PC-3 (cell line): ENCODE results near the gene TWIST2. TPM values are rescaled to one million over a fixed set of nuclear protein-coding genes. Genes with fewer than 3 reads are reported as not detected.
A peak's percentile ranks its signal among the peaks of the same experiment; 100 is the strongest.

Experiments used
- ATAC-seq: fragments of 200-7000 bp; cut with Tn5 transposase; 2 replicates; pipeline ENCODE4 v1.9.1; 2020; ENCODE audit warnings: mild to moderate bottlenecking, moderate library complexity
- BruUV-seq: library from RNA; stranded (reverse); fragments of 400-500 nt; replicated peaks from 2 replicates; lab custom pipeline; 2021; lab: Mats Ljungman, UMichigan
- CTCF ChIA-PET: fragments of 300-600 bp; sonication (Branson Sonifier 250); formaldehyde crosslinking; loops from one replicate; lab custom pipeline; 2022; ENCODE audit warnings: antibody characterized with exemption; lab: Charles Lee
- POLR2A ChIA-PET: fragments of 300-600 bp; sonication (Branson Sonifier 250); formaldehyde crosslinking; loops from one replicate; lab custom pipeline; 2022; ENCODE audit warnings: antibody characterized with exemption; ENCODE audit not compliant: unreplicated experiment; lab: Charles Lee
- DNase-seq: peaks from one replicate; pipeline ENCODE4 v3.0.0-alpha.2; 2015
- H2AFZ ChIP-seq: fragments of 300-600 bp; sonication (generic); 2 replicates; pipeline ENCODE4 v1.6.0; 2016; ENCODE audit warnings: antibody characterized with exemption, low read length
- H3F3A ChIP-seq: fragments of 300-600 bp; sonication (generic); one replicate; pipeline ENCODE4 v1.6.0; 2017; ENCODE audit warnings: antibody characterized with exemption, low read length, control low read depth, mild to moderate bottlenecking; ENCODE audit not compliant: unreplicated experiment
- H3K27ac ChIP-seq: fragments of 300-600 bp; sonication (generic); 2 replicates; pipeline ENCODE4 v1.5.1; 2016; ENCODE audit warnings: mild to moderate bottlenecking, low read length
- H3K27me3 ChIP-seq: fragments of 300-600 bp; sonication (generic); 2 replicates; pipeline ENCODE4 v1.6.1; 2016; ENCODE audit warnings: low read length, mixed read lengths
- H3K36me3 ChIP-seq: fragments of 300-600 bp; sonication (generic); 2 replicates; pipeline ENCODE4 v1.6.1; 2016; ENCODE audit warnings: low read depth, mixed run types, low read length, mixed read lengths
- H3K4me1 ChIP-seq: fragments of 300-600 bp; sonication (generic); 2 replicates; pipeline ENCODE4 v1.5.1; 2016; ENCODE audit warnings: low read length; ENCODE audit not compliant: insufficient read depth
- H3K4me2 ChIP-seq: fragments of 300-600 bp; sonication (generic); 2 replicates; pipeline ENCODE4 v1.6.0; 2016; ENCODE audit warnings: low read length
- H3K4me3 ChIP-seq: fragments of 300-600 bp; sonication (generic); 2 replicates; pipeline ENCODE4 v1.5.1; 2016; ENCODE audit warnings: mild to moderate bottlenecking, low read length, mixed read lengths
- H3K79me2 ChIP-seq: fragments of 300-600 bp; sonication (generic); 2 replicates; pipeline ENCODE4 v1.6.1; 2017; ENCODE audit warnings: low read length, mixed read lengths
- H3K9ac ChIP-seq: fragments of 300-600 bp; sonication (generic); 2 replicates; pipeline ENCODE4 v1.6.0; 2016; ENCODE audit warnings: mild to moderate bottlenecking, low read length
- H3K9me2 ChIP-seq: fragments of 300-600 bp; sonication (generic); replicated peaks from 2 replicates; pipeline ENCODE4 v1.6.1; 2016; ENCODE audit warnings: mixed run types, low read length, mixed read lengths
- H3K9me3 ChIP-seq: fragments of 300-600 bp; sonication (generic); 2 replicates; pipeline ENCODE4 v1.6.1; 2016; ENCODE audit warnings: low read length, mixed read lengths
- H4K20me1 ChIP-seq: fragments of 300-600 bp; sonication (generic); 2 replicates; pipeline ENCODE4 v1.6.1; 2016; ENCODE audit warnings: low read length, mixed read lengths
- EZH2 ChIP-seq: fragments of 300-600 bp; sonication (generic); IDR thresholded peaks from one replicate; pipeline ENCODE4 v1.6.1; 2017; ENCODE audit warnings: antibody characterized with exemption, mild to moderate bottlenecking, low read length; ENCODE audit not compliant: unreplicated experiment
- EZH2phosphoT487 ChIP-seq: fragments of 300-600 bp; sonication (generic); IDR thresholded peaks from 2 replicates; pipeline ENCODE4 v1.6.1; 2018; ENCODE audit warnings: mild to moderate bottlenecking, antibody characterized with exemption, low read length, borderline replicate concordance
- intact Hi-C: fragments of 100-400 bp; cut with micrococcal nuclease; formaldehyde crosslinking; loops from 2 replicates; pipeline ENCODE4 v1.9.0; 2023
- total RNA-seq: library from RNA; depleted of rRNA; stranded (reverse); fragments of >200 nt; gene quantifications from 2 replicates; pipeline ENCODE4 v1.2.3, GENCODE V29; 2014
- TF ChIP-seq, protein P1 (sequence below): fragments of 300-600 bp; sonication (generic); conservative IDR thresholded peaks from 2 replicates; pipeline ENCODE4 v1.5.1; 2017; ENCODE audit warnings: antibody characterized with exemption, low read depth, mild to moderate bottlenecking, low read length

Gene TWIST2
- total RNA-seq, 1 experiment from 2014 or later = 4.4 TPM

DNA sequence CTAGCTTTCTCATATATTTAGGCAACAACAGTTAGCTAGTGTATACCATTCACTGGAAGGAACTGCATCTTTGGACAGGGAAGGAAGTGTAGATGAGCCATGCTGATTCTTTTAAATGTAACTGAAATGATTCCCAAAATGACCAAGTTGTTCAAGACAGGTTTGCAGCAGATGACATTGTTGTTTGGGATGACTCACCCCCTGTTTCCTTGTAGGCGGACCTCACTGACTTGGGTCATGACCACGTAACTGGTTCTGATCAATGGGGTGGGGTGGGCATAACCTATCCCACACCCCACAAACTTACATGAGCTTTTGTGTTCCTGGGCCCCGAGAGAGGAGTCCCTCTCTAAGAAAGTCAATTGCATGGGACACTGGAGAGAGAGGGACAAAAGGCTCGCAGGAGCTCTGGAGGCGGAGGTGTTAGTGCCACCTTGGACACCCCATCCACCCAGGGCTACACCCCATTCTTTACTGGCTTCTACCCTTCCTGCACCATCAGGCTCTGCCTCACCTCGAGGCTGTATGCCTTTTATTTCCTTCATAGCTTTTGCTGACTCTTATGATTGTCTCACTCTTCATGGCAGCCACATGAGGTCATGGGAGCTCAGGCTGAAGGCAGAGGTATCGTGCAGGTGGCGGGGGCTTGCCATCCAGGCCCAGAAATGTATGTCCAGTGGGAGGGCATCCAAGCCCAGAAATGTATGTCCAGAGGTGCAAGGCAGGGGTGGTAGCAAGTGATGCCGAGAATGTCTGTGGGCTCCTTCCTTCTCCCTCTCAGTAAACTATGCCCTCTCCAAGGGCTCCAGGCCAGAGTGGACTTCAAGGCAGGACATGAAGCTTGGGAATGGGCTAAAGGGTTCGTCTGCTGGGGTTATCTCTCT is 108.0 kb downstream of the TWIST2 start:
- no peaks in the 10 kb centered on the region for H3K9me3 ChIP-seq
- H3K4me2 ChIP-seq = no peak overlapping the region
- no peak overlapping the region for H3K4me3 ChIP-seq
- no peak overlapping the region for H3K9ac ChIP-seq
- no peak overlapping the region for H2AFZ ChIP-seq
- no peaks in the 10 kb centered on the region for H3K9me2 ChIP-seq
- H3K79me2 ChIP-seq = no peaks in the 10 kb centered on the region
- TF ChIP-seq EZH2phosphoT487 (no peak), EZH2 (no peak)
- TF ChIP-seq, protein P1, sequence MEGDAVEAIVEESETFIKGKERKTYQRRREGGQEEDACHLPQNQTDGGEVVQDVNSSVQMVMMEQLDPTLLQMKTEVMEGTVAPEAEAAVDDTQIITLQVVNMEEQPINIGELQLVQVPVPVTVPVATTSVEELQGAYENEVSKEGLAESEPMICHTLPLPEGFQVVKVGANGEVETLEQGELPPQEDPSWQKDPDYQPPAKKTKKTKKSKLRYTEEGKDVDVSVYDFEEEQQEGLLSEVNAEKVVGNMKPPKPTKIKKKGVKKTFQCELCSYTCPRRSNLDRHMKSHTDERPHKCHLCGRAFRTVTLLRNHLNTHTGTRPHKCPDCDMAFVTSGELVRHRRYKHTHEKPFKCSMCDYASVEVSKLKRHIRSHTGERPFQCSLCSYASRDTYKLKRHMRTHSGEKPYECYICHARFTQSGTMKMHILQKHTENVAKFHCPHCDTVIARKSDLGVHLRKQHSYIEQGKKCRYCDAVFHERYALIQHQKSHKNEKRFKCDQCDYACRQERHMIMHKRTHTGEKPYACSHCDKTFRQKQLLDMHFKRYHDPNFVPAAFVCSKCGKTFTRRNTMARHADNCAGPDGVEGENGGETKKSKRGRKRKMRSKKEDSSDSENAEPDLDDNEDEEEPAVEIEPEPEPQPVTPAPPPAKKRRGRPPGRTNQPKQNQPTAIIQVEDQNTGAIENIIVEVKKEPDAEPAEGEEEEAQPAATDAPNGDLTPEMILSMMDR = no peak
- H4K20me1 ChIP-seq = no peaks in the 10 kb centered on the region
- no peaks in the 10 kb centered on the region for H3K27me3 ChIP-seq
- 0 out of 2 replicates have a peak overlapping the region, but pooled peaks have one; percentile 16 for H3K27ac ChIP-seq
- ChIA-PET CTCF (no interaction called here), POLR2A (no interaction called here)
- no peaks in the 10 kb centered on the region for H3F3A ChIP-seq
- BruUV-seq = no TSS peak
- H3K36me3 ChIP-seq = no peaks in the 10 kb centered on the region
- H3K4me1 ChIP-seq = peaks cover 15% of the 10 kb centered on the region
- DNase-seq = peak; percentile 40
- intact Hi-C loops = no loop called here
- ATAC-seq = peak; percentile 57

DNA sequence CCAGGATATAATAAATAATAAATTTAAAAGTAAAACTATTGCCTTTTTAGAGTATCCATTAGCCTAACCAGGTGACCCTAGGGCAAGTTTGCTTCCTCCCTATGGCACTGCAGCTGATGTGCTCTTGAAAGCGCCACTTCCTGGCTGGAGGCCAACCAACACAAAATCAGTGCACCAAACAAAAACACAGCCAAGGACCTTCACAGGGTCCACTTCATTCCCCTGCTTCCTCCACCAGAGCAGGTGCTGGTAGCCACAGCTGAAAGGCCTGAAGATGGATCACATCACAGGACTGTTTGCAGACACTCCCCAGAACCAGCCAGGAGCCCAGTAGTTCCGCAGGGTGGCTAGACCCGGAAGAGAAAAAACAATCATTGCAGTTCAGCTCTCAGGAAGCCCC is 108.8 kb downstream of the TWIST2 start:
- no TSS peak for BruUV-seq
- no peaks in the 10 kb centered on the region for H3K79me2 ChIP-seq
- POLR2A ChIA-PET = no interaction called here
- no peaks in the 10 kb centered on the region for H3K9me2 ChIP-seq
- no peaks in the 10 kb centered on the region for H3F3A ChIP-seq
- H3K4me3 ChIP-seq = no peak overlapping the region
- H3K27ac ChIP-seq = no peak overlapping the region
- no peak overlapping the region for H3K4me2 ChIP-seq
- DNase-seq (no peak), ATAC-seq (no peak)
- CTCF ChIA-PET = no interaction called here
- H3K4me1 ChIP-seq = peaks cover 14% of the 10 kb centered on the region
- H3K9me3 ChIP-seq = no peaks in the 10 kb centered on the region
- H4K20me1 ChIP-seq = no peaks in the 10 kb centered on the region
- no peaks in the 10 kb centered on the region for H3K27me3 ChIP-seq
- H3K9ac ChIP-seq = no peak overlapping the region
- no peaks in the 10 kb centered on the region for H3K36me3 ChIP-seq
- no peak overlapping the region for H2AFZ ChIP-seq
- TF ChIP-seq EZH2phosphoT487 (no peak), EZH2 (no peak)
- TF ChIP-seq, protein P1 = no peak
- intact Hi-C loops = no loop called here
